Measurements from ENCODE around the gene PREP. TPM values are rescaled to one million over a fixed set of nuclear protein-coding genes. Genes with fewer than 3 reads are reported as not detected.

PREP gene
- total RNA-seq, 1 experiment from 2014 or later = 35.8 TPM

- H3K4me2 ChIP-seq = no peak overlapping the region
- CTCF ChIA-PET = no interaction called here
- no peak overlapping the region for H2AFZ ChIP-seq
- TF ChIP-seq CTCF (conservative IDR thresholded peaks at IDR 0.05) (no peak), EZH2 (IDR thresholded peaks at IDR 0.05; ENCODE audit: low read depth) (no peak)
- no peak for DNase-seq
- H3K4me1 ChIP-seq (replicated peaks; ENCODE audit: insufficient read depth) = peaks cover 25% of the 10 kb centered on the region
- H3K36me3 ChIP-seq (ENCODE audit: low read depth) = peaks cover 21% of the 10 kb centered on the region
- no peaks in the 10 kb centered on the region for H3K79me2 ChIP-seq (ENCODE audit: low read depth)
- POLR2A ChIA-PET (ENCODE audit: unreplicated experiment) = no interaction called here
- H3K9me2 ChIP-seq (ENCODE audit: insufficient read depth) = no peaks in the 10 kb centered on the region
- intact Hi-C loops (cut with micrococcal nuclease; ENCODE audit: unreplicated experiment) = no loop called here
- H3F3A ChIP-seq (ENCODE audit: insufficient read depth, low read depth) = peaks cover 26% of the 10 kb centered on the region
- no peaks in the 10 kb centered on the region for H3K27me3 ChIP-seq (ENCODE audit: insufficient read depth, low read depth)
- no TSS peak for BruUV-seq (replicated peaks)
- no peaks in the 10 kb centered on the region for H3K9me3 ChIP-seq (ENCODE audit: insufficient read depth, low read depth)
- H3K27ac ChIP-seq = no peak overlapping the region
- H4K20me1 ChIP-seq (ENCODE audit: insufficient read depth) = no peaks in the 10 kb centered on the region
- H3K4me3 ChIP-seq = no peak overlapping the region
These were observed 72.5 kb downstream of the PREP start for GRCh38 chr6:105330364-105330763.

GRCh38 chr6:105326833-105327770, 75.8 kb downstream of the PREP start:
- no peaks in the 10 kb centered on the region for H4K20me1 ChIP-seq (ENCODE audit: insufficient read depth)
- H3K79me2 ChIP-seq (ENCODE audit: low read depth) = no peaks in the 10 kb centered on the region
- no peak overlapping the region; the same call in 1 of the 2 replicates for H3K4me3 ChIP-seq
- no peaks in the 10 kb centered on the region for H3K9me2 ChIP-seq (ENCODE audit: insufficient read depth)
- peak overlapping the region; percentile 62 for H3K27ac ChIP-seq
- CTCF ChIA-PET = interaction anchor here (0.6 to 1.6 kb wide), 4 partner anchors 10 to 76 kb away, joined by 3 to 7 read pairs (median 4); partner anchors contain the start of gene PREP
- H2AFZ ChIP-seq = no peak overlapping the region
- H3K9me3 ChIP-seq (ENCODE audit: insufficient read depth, low read depth) = no peaks in the 10 kb centered on the region
- H3F3A ChIP-seq (ENCODE audit: insufficient read depth, low read depth) = peaks cover 26% of the 10 kb centered on the region
- POLR2A ChIA-PET (ENCODE audit: unreplicated experiment) = interaction anchor here (0.5 to 0.7 kb wide), 4 partner anchors 9 to 456 kb away, joined by 4 to 10 read pairs (median 4); no protein-coding TSS in a partner anchor
- peaks cover 35% of the 10 kb centered on the region for H3K36me3 ChIP-seq (ENCODE audit: low read depth)
- DNase-seq = peak; percentile 44 to 83
- no peaks in the 10 kb centered on the region for H3K27me3 ChIP-seq (ENCODE audit: insufficient read depth, low read depth)
- H3K4me1 ChIP-seq (replicated peaks; ENCODE audit: insufficient read depth) = peaks cover 27% of the 10 kb centered on the region
- peak overlapping the region; percentile 62 for H3K4me2 ChIP-seq
- TF ChIP-seq EZH2 (IDR thresholded peaks at IDR 0.05; ENCODE audit: low read depth) (no peak), CTCF (conservative IDR thresholded peaks at IDR 0.05) (no peak)
- intact Hi-C loops (cut with micrococcal nuclease; ENCODE audit: unreplicated experiment) = loop anchor here (2.0 kb wide), 1 partner anchor 76 kb away; the partner anchor contains the start of gene PREP
- no TSS peak for BruUV-seq (replicated peaks)

- H3K4me2 ChIP-seq = peak overlapping the region; percentile 62
- H3K27ac ChIP-seq = peak overlapping the region; percentile 62
- TSS peak; percentile 5 for BruUV-seq (replicated peaks)
- H3K27me3 ChIP-seq (ENCODE audit: insufficient read depth, low read depth) = no peaks in the 10 kb centered on the region
- no peak overlapping the region for H3K4me3 ChIP-seq
- intact Hi-C loops (cut with micrococcal nuclease; ENCODE audit: unreplicated experiment) = loop anchor here (2.0 kb wide), 1 partner anchor 77 kb away; the partner anchor contains the start of gene PREP
- no peaks in the 10 kb centered on the region for H3K9me2 ChIP-seq (ENCODE audit: insufficient read depth)
- TF ChIP-seq EZH2 (IDR thresholded peaks at IDR 0.05; ENCODE audit: low read depth) = no peak
- peaks cover 27% of the 10 kb centered on the region for H3K4me1 ChIP-seq (replicated peaks; ENCODE audit: insufficient read depth)
- H2AFZ ChIP-seq = no peak overlapping the region
- ChIA-PET POLR2A (ENCODE audit: unreplicated experiment) (interaction anchor here (0.5 to 0.6 kb wide), 2 partner anchors 8 to 25 kb away, joined by 4 to 10 read pairs; no protein-coding TSS in a partner anchor), CTCF (interaction anchor here (0.6 to 1.6 kb wide), 3 partner anchors 36 to 77 kb away, joined by 3 to 7 read pairs (median 3); partner anchors contain the start of gene PREP)
- peaks cover 26% of the 10 kb centered on the region for H3F3A ChIP-seq (ENCODE audit: insufficient read depth, low read depth)
- peak; percentile 9 to 51 for DNase-seq
- H4K20me1 ChIP-seq (ENCODE audit: insufficient read depth) = no peaks in the 10 kb centered on the region
- no peaks in the 10 kb centered on the region for H3K79me2 ChIP-seq (ENCODE audit: low read depth)
- H3K9me3 ChIP-seq (ENCODE audit: insufficient read depth, low read depth) = no peaks in the 10 kb centered on the region
- H3K36me3 ChIP-seq (ENCODE audit: low read depth) = peaks cover 36% of the 10 kb centered on the region
These were observed 76.7 kb downstream of the PREP start for GRCh38 chr6:105326216-105326615.

Data from PC-9 (cell line).